SIG-M5 treated with dmso at 0.1 percent for 504 hours (cell line): Measurements from ENCODE around the gene CXXC5.
"Not testable (repeated sequence)": the region's sequence is repeated elsewhere in the genome, so short reads cannot be mapped to it uniquely, and the experiment has no call there.

Experiments
- DNase-seq: peaks from one replicate; lab custom pipeline; 2025; ENCODE audit not compliant: unreplicated experiment; lab: John Stamatoyannopoulos, UW

The CXXC5 gene

GRCh38 chr5:139648205-139649081 is at the start of gene CXXC5:
CXXC5 (plus strand) TSS chr5:139648349; CDS start chr5:139680524, 32,175 bp downstream.
- DNase-seq = peak; percentile 78

DNA sequence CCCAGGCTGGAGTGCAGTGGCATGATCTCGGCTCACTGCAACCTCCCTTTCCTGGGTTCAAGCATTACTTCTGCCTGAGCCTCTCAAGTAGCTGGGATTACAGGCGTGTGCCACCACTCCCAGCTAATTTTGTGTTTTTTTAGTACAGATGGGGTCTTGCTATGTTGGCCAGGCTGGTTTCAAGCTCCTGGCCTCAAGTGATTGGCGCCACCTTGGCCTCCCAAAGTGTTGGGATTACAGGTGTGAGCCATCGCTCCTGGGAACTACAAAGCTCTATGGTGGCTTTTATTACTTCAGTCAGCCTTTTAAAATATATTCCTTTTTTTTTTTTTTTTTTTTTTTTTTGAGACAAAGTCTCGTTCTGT is 49.6 kb upstream of the CXXC5 start:
- not testable (repeated sequence) for DNase-seq

DNA sequence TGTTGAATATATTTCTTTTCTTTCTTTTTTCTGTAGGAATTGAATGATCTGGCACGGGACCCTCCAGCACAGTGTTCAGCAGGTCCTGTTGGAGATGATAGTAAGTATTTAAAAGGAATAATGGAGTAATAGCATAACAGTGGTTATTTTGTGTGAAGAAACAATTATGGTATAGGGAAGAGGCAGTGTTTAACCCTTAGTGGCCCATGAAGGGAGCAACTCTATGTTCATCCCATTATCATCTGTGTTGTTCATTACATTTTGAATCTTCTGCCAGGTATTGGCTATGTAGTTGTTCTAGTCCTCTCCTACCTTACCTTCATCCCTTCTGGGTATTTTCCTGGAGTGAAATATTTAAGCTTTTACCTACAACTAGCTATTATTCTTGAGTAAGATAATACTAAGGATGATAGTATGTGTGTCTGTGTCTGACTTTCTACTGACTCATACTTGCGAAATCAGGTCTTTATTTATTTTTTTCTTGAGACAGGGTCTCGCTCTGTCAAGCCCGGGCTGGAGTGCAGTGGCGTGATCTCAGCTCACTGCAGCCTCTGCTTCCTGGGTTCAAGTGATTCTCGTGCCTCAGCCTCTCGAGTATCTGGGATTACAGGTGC is 47.7 kb upstream of the CXXC5 start:
- DNase-seq = peak; percentile 50

DNA sequence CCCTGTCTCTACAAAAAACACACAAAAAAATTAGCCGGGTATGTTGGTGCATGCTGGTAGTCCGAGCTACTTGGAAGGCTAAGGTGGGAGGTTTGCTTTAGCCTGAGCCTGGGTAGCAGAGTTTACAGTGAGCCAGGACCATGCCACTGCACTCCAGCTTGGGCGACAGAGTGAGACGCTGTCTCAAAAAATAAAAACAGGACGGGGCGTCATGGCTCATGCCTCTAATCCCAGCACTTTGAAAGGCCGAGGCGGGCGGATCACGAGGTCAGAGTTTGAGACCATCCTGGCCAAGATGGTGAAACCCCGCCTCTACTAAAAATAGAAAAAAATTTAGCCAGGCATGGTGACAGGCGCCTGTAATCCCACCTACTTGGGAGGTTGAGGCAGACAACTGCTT is 46.7 kb upstream of the CXXC5 start:
- no peak for DNase-seq

- DNase-seq = not testable (repeated sequence)
Observed at GRCh38 chr5:139601948-139602347, 46.2 kb upstream of the CXXC5 start.

- no peak for DNase-seq
Observed at GRCh38 chr5:139605887-139606286, 42.3 kb upstream of the CXXC5 start.

DNA sequence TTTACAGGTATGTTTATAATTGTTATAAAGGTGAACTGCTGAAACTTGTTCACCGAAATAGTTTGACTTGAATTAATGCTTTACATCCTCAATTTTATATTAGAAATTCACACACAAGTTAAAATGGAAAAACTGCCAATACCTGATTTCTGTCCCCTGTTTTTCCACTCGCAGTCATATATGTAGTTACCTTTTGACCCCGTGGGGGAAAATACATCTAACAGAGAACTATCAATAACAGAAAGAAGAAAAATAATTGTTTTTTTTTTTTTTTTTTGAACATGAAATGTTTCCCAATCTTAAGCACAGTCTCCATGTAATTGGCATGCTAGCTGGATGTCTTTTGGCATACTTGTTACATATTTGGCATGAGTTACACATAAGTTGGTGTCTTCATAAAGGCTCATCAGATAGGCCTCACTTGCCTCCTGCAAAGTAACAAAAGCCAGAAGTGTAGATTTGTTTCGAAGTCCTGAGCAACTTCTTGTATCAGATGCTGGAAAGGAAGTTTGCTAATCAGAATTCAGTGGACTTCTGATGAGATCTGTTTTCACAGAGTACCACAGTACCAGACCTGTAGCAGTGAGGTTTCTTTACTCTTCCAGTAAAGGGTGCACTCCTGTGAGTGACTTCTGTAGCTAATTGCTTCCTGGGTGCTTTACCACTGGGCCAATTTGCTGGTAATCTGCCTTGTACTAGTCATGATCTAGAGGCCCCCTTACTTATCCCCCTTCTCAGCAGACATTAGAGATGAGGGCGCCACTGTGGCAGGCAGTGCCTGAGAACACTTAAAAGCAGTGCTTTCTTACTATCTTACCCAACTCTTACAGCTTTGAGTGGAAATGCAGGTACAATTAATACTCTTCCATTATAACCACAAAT is 36.2 kb upstream of the CXXC5 start:
- DNase-seq = no peak

GRCh38 chr5:139619861-139620260 is 28.3 kb upstream of the CXXC5 start:
- no peak for DNase-seq

DNA sequence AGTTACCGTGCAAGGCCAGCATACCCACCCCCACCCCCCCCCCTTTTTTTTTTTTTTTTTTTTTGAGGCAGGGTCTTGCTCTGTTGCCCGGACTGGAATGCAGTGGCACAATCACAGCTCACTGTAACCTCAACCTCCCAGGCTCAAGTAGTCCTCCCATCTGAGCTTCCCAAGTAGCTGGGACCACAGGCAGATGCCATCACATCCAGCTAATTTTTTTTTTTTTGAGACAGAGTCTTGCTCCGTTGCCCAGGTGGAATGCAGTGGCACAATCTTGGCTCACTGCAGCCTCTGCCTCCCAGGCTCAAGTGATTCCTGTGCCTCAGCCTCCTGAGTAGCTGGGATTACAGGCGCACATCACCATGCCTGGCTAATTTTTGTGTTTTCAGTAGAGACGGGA is 22.8 kb upstream of the CXXC5 start:
- DNase-seq = not testable (repeated sequence)

DNA sequence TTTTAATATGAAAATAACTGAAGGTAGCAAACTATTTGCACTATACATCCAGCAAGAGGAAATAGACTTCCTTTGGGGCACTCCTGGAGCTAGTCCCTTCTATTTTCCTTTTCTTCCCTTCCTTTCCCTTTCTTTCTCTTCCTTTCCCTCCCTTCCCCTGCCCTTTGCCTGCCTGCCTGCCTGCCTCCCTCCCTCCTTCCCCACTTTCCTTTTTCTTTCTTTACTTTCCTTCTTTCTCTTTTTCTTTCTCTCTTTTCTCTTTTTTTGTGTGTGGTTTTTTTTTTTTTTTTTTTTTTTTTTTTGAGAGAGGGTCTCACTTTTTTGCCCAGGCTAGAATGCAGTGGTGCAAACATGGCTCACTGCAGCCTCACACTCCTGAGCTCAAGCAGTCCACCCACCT is 17.3 kb upstream of the CXXC5 start:
- no peak for DNase-seq

DNA sequence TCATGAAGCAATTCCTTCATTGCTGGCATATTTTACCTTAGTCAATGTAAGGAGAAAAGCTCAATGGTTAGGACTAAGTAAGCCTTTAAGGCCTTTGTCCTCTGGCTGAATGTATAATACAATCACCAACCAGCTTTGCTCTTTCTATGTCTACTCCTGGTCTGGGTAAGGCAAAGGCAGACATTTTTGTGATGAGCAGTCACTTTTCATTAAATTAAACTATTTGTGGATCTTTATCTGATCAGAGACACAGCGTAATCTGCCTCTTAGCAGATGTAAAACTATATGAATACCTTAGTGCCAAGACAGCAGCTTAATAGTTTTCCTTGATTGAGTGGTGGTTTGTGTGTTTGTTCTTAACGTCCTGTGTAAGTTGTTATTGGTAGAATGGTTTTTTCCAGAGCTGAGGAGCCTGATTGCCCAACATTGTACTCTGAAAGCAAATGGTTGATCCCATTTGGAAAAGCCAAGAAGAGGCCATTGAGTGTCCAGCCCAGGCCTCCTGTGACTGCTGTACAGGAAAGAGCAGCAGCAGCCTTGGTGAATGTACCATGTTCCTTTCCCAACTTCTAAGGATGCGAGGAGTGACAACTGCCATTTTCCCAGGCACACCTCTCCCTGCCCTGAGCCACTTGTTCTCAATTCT is 16.5 kb upstream of the CXXC5 start:
- DNase-seq = no peak

GRCh38 chr5:139633295-139634027 is 14.7 kb upstream of the CXXC5 start:
- peak; percentile 78 for DNase-seq

- DNase-seq = no peak
Observed at GRCh38 chr5:139634028-139634325, 14.2 kb upstream of the CXXC5 start.

DNA sequence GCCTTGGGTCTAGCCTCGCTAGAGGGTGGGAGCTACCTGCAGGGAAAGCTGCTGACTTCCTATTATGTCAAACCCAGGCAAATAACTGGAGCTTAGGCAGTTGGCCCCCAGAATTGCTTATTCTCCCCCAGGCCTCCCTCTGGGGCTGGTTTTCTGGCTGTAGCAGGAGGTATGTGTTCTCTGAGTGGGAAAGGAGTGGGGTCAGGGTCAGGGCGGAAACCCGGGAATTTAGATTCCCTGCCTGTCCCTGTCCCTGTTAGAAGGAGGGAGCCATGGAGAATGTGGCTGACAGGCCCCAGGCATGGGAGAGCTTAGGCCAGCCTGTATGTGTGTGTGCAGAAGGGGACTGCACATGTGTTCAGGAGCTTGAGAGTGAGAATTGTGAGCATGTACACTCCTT is 13.6 kb upstream of the CXXC5 start:
- DNase-seq = no peak

GRCh38 chr5:139635191-139635590 is 13.0 kb upstream of the CXXC5 start:
- no peak for DNase-seq

- peak; percentile 48 for DNase-seq
Observed at GRCh38 chr5:139635606-139636206, 12.4 kb upstream of the CXXC5 start.

- DNase-seq = no peak
Observed at GRCh38 chr5:139636207-139636792, 11.8 kb upstream of the CXXC5 start.

GRCh38 chr5:139636975-139637408 is 11.2 kb upstream of the CXXC5 start:
- peak; percentile 49 for DNase-seq

- peak; percentile 69 for DNase-seq
Observed at GRCh38 chr5:139637438-139638089, 10.6 kb upstream of the CXXC5 start.
